Stimulated activated CD4-positive, alpha-beta T cell treated with anti-CD3 and anti-CD28 coated beads, Interleukin-15, amount 100 ng/mL, for 24 hours (primary cell): ENCODE measurements around the gene RNU1-2.
A peak's percentile ranks its signal among the peaks of the same experiment; 100 is the strongest.
"Not testable (repeated sequence)": the region's sequence is repeated elsewhere in the genome, so short reads cannot be mapped to it uniquely, and the experiment has no call there.

Experiments used
- DNase-seq: peaks from one replicate; pipeline ENCODE4 v3.0.0-alpha.2; 2020

Gene RNU1-2

DNA sequence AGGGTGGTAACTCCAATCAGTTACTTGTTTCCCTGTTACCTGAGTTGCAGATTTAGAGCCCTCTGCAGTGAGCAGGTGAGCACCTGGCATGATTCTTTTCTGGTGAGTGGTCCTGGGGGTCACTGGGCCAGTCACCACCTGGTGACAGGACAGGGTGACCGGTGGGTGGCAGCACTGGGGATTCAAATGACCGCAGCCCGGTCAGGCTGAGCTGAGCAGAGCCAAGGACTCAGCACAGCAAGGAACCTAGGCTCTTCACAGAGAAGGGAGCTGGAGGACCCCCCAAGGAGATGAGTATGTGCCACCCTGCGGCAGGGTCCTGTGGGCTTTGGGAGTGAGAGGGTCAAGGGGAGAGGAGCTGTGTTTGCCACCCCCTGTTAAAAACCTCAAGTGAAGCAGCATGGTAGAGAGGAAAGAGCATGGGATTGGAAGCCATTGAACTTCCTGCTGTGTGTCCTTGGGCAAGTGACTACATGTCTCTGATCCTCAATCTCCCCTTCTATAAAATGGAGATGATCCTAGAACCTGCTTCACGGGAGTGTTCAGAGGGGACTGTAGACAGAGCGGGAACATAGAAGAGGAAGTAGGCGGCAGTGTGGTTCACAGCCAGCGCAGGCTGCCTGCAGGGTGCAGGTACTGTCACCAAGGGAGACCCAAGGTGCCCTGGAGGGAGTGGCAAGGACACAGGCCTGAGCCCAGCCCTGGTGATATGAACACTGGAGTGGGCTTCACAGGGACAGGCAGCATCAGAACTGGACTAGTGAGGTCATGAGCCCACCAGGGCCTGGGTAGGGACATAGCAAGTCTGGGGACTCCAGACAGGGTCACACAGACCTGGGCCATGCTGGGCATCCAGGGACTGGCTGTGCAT lies 16.3 kb downstream of the RNU1-2 start:
- DNase-seq, result not testable (repeated sequence)

DNA sequence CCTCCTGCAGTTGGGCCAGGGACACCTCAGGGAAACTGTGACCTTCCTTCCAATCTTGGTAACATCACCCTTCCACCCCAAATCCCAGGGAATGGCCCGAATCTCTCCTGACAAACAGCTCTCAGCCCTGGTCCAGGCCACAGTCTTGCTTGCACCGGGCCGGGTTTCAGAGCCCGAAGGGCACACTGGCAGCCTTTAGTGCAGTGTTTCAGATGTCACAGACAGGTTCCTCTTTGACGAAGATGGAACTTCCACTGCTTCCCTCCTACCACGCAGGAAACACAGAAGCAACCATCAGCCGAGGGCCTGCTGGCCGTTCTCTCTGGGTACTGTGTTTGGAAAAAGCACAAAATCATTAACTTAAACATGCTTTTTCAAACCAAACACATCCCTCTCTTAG lies 17.0 kb downstream of the RNU1-2 start:
- not testable (repeated sequence) for DNase-seq

DNA sequence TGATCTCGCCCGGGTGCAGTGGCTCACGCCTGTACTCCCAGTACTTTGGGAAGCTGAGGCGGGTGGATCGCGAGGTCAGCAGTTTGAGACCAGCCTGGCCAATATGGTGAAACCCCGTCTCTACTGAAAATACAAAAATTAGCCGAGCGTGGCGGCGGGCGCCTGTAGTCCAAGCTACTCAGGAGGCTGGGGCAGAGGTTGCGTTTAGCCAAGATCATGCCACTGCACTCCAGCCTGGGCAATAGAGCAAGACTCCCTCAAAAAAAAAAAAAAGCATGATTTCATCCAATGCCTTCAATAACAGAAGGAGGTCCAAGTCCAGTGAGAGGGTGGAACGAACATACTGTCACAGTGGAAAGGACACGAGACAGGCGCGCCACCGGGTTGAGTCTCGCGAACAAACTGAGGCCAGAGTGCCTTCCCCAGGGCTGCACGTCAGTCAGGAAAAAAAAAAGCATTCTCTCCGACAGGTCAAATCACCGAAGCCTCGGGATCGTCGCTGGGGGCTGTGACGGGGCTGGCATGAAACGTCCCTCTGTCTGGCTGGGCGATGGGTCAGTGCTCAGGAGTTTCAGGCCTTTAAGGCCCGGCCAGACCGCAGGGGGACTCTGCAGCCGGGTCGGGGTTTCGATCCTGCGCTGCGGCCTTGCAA lies 17.5 kb downstream of the RNU1-2 start:
- DNase-seq, result peak; percentile 14

DNA sequence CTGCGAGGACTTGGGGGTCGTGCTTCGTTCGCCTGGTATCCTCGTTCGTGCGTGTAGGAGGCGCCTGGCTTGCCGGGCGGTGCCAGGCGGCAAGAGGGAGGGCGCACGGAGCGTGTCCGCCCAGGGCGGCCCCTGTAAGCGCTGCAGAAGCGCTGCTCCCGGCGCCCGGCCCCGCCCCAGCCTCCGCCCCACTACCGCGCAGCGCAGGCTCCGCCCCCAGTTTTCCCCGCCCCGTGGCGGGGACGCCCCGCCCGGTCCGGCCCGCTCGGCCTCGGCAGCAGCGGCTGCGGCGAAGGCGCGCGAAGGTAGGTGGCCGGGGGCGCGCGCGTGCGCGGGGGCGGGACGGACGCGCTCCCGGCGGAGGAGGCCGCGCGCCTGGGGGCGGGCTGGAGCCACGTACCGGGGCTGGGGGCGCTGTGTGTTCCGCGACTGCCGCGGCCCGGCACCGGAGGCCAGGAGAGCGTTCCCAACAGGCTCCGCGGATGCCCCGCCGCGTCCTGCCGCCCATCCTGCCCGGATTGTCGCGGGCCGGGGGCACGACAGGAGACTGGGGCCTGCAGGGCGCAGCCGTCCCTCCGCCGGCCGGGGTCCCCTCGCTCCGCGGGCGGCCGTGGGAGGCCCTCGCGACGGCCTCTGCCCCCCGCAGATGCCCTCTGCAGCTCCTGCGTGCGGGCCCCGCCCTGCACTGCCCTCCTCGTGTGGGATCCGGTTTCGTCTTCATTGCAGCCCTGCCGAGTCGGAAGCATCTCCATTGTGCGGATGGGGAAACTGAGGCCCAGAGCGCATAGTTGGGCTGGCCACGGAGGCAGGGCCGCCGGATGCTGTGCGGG lies 18.3 kb downstream of the RNU1-2 start:
- DNase-seq, result peak; percentile 97

DNA sequence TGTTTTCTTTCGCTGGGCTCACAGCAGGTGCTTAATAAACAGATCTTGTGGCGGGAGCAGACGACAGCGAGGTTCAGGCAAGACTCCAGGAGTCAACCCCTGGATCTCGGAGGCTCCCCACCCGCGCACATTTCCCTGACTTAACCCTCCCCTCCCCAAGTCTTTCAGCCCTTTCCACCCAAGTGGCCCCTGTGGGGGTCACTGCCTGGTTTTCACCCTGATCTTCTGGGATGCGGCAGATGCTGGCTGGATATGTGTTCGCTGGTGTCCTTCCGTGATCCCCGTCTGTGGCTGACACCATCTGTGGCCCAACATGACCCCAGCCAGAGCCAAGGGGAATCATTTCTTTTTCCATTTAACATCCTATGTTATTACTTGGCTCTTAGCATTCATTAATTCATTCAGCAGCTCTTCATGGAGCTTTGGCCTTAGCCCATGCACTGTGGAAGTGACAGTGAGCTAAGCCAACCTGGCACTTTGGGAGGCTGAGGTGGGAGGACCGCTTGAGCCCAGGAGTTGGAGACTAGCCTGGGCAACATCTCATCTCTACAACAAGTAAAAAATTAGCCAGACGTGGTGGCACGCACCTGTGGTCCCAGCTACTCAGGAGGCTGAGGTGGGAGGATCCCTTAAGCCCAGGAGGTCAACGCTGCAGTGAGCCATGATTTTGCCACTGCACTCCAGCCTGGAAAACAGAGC lies 19.3 kb downstream of the RNU1-2 start:
- DNase-seq, result not testable (repeated sequence)

DNA sequence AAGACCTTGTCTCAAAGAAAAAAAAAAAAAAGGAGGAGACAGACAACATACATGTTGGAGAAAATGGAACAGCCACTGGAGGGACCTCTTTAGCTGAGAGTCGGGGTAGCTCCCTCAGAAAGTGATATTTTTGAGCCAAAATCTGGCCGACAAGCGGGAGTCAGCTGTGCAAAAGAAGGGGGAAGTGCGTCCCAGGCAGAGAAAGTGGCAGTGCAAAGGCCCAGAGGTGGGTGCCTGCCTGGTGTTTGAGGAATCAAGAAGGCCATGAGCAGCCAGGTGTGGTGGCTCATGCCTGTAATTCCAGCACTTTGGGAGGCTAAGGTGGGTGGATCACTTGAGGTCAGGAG lies 19.8 kb downstream of the RNU1-2 start:
- no peak for DNase-seq

DNA sequence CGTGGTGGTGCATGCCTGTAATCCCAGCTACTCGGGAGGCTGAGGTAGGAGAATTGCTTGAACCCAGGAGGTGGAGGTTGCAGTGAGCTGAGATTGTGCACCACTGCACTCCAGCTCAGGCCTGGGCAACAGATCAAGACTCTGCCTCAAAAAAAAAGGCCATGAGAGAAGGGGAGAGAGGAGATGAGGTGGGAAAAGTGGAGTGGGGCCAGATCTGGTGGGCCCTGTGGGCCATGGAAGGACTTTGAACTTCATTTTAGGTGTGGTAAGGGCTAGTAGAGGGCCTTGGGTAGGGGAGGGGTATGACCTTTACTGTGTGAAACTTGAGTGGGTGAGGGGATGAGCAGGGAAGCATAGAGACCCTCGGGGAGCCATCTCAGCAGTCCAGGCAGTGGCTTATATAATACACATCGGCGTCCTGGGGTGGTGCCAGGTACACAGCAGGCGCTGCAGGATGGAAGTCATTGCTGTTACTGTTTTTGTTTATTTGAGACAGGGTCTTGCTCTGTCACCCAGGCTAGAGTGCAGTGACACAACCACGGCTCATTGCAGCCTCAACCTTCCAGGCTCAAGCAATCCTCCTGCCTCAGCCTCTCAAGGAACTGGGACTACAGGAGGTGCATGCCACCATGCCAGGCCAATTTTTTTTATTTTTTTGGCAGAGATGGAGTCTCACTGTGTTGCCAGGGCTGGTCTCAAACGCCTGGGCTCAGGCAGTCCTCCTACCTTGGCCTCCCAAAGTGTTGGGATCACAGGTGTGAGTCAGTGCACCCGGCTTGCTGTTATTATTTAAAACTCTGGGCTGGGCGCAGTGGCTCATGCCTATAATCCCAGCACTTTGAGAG lies 20.5 kb downstream of the RNU1-2 start:
- DNase-seq, result not testable (repeated sequence)

DNA sequence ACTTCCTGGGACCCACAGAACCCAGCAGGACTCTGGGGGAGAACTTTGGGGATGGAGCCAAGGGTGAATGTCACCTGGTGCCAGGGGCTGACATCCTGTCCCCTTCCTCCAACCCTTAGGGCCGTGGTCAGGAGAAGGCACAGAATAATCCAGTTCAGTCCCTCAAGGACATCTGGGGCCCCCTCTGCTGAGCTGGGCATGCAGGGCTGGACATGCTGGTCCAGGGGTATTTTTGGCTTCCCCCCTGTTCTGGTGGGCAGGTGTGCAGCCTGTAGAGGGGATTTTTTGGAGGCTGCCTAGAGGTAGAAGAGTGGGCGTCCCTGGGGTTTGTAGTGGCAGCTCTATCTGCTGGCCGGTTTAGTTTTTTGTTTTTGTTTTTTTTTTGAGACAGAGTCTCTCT lies 22.6 kb downstream of the RNU1-2 start:
- DNase-seq, result no peak

DNA sequence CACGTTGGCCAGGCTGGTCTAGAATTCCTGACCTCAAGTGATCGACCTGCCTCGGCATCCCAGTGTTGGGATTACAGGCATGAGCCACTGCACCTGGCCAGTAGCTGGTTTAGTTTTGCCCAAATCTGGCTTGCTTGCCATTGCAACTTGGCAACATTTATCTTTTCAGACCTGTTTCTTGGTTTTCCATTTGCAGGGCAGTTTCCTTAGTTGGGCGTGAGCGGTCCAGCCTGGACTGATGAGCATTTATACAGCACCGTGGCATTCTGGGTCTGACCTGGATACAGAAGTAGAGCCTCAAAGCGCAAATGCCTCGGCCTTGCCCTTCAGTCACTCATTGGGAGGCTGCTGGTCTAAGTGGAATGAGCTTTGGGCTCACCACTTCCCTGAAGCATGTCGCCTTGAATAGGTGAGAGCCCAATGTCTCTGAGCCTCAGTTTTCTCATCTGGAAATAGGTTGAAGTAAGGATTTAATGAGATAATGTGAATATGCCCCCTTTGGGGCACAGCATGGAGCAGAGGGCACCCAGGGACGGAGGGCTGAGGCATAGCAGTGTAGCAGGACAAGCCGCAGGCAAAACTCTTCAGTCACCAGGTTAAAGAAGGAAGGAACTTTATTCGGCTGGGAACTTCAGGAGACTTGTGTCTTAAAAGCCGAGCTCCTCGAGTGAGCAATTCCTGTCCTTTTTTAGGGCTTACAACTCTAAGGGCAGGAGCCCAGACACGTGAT lies 23.3 kb downstream of the RNU1-2 start:
- DNase-seq, result not testable (repeated sequence)

DNA sequence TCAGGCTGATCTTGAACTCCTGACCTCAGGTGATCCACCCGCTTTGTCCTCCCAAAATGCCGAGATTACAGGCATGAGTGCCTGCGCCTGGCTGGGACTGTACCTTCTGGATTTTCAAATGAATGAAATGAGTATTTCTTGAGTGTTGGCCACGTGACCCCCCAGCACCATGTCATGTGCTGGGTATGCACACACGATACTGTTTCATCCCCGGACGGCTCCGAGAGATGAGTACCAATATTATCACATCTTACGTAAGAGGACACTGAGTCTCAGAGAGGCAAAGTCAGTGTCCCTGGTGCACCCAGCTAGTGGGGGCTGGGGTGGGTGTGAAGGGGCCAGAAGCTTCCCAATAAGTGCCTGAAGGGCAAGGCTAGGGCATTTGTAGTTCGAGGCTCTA lies 25.2 kb downstream of the RNU1-2 start:
- no peak for DNase-seq

DNA sequence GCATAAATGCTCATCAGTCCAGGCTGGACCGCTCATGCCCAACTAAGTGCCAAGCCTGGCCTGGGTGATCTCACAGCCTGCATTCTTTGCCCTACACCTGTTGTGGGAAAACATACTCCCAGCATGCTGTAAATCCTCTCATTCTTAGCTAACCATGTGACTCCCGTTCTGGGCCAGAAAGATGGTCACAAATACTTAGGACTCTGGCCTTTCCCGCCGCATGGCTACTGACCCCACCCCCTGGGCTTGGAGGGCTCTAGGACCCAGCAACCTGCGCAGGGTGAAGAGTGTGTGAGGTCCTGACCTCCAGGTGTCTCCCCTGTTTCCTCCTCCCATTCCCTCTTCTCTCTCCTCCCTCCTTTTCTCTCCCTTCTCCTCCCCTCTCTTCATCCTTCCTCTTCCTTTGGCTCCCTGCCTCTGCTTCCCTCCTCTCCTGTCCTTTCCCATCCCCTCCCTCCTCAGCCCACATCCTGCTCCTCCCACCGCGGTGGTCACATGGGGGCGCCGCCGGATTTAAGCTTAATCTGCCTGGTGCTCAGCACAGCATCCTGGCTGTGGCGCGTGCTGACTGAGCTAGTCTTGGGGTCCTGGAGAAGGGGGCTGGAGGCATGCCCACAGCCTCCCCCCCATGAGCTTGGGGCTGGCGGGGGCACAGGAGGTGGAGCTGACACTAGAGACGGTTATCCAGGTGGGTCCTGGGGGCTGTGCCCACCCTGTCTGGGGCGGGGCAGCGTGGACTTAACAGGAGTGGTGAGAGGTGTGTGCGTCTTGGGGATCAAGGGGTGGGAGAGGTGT lies 25.8 kb downstream of the RNU1-2 start, which contains the start of gene CROCC:
Gene CROCC, plus strand, starts transcription at position 541 of the 795 bp plus-strand sequence. Its CDS starts 88 bp downstream, at position 629.
- peak; percentile 62 for DNase-seq

DNA sequence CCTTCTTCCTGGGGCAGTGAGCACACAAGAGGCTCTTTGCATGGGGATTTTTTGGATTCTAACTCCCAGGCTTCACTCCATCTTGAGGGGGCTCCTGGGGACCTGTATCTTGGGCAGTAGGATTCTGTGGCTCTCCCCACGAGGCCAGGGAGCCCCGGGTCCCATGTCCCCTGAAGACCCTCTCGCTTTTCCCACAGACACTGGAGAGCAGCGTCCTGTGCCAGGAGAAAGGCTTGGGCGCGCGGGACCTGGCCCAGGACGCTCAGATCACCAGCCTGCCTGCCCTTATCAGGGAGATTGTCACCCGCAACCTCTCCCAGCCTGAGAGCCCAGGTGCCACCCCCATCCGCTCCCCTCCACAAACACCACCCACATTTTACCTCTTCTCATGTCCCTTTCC lies 26.7 kb downstream of the RNU1-2 start:
- no peak for DNase-seq

DNA sequence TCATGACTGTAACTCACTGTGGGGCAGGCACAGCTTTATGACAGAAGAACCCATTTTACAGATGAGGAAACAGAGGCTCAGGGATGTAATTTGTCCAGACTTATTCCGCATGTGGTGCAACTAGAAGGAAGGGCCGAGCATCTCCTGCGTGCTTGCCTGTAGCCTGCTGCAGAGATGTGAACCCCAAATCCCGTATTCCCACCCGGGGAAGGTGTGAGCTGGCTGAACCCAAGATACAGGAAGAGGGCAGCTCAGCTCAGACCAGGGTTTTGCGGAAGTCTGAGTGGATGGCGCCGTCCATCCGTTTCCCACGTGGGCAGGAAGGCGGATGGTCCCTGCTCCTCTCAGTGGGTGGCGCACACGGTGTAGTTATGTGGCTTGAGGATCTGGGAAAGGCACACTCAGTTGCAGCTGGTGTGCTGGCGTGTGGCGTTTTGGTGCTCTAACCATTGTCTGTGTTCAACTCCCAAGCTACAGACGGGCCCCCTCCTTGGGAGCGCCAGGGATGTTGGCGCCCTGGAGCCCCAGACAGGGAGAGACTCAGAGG lies 27.2 kb downstream of the RNU1-2 start:
- no peak for DNase-seq

DNA sequence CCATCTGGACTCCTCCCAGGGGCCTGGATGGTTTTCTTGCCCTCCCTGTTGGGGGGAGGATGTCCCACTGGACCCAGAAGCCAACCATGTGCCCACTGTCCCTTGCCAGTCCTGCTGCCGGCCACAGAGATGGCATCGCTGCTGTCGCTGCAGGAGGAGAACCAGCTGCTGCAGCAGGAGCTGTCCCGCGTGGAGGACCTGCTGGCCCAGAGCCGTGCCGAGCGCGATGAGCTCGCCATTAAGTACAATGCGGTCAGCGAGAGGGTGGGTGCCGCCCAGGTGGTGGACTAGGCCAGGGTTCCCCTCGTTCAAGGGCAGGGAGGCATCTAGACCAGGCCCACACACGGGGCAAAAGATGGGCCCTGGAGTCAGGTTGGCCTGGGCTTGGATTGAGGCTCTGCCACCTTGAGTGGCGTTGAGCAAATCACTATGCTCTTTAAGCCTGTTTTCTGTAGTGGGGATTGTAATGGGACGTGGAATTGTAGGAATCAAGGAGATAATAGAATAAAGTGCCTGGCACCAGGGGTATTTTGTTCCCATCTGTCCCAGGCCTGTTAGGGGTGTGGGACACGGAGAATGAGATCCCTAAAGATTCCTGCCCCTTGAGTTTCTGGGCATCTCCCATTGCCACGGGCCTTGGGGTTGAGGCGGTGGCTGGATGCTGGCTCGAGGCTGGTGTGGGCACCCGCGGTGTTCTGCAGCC lies 28.6 kb downstream of the RNU1-2 start:
- no peak for DNase-seq

DNA sequence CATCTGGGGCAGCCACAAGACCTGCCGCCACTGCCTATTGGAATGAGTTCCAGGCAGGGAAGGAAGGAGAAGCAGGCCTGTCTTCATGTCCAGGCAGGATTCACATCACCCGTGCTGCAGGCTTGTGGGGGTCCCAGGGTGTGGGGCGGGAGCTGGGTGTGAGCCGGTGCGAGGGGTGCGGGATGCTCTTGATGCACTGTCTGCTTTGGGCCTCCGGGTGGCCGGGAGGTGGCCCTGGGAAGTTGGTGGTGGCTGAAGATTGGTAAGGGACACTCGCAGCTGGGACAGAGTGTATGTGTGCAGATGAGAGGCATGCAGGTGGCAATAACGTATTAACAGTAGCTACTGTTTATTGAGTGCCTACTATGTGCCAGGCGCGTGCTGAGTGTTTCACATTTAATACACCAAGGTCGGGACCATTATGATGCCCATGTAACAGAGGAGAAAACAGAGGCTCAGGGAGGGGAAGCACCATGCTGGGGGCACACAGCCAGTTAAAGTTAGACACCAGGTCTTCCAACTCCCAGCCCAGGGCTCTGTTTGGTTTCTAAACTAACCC lies 29.2 kb downstream of the RNU1-2 start:
- no peak for DNase-seq

DNA sequence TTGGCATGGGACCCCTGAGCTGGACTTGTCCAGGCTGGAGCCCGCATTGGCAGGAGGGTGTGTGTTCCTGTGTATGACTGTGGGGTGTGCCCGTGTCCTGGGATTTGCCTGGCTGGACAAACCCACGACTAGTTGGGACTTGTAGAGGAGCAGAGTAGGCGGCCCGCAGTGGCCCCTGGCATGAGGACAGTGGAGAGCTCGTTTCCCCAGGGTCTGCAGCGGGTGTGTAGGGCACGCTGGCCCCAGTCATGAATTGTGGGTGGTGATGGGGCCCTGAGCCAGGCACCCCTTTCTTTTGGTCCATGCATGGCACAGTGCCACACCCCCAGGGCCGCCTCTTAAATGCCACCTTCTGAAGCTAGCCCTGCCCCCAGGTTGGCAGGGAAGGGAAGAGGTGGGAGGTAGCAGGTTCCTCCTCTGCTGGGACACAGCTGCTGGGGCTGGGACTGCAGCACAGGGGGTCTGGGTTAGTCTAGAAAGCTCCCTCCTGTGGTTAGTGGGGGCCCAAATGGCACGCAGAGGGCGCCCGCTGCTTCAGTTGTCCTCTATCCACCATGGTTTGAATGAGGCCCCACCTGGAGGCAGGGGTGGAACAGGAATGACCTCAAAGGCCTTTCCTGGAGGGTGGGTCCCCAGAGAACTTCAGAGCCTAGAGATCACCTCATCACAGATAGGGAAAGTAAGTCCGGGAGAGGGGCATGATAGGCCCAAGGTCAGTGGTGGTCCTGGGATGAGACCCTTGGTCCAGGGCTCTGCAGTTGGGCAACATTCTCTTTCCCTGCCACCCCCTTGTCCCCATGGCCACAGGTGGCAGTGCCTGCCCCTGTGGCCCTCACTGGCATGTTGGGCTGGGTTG lies 30.1 kb downstream of the RNU1-2 start:
- DNase-seq, result no peak

DNA sequence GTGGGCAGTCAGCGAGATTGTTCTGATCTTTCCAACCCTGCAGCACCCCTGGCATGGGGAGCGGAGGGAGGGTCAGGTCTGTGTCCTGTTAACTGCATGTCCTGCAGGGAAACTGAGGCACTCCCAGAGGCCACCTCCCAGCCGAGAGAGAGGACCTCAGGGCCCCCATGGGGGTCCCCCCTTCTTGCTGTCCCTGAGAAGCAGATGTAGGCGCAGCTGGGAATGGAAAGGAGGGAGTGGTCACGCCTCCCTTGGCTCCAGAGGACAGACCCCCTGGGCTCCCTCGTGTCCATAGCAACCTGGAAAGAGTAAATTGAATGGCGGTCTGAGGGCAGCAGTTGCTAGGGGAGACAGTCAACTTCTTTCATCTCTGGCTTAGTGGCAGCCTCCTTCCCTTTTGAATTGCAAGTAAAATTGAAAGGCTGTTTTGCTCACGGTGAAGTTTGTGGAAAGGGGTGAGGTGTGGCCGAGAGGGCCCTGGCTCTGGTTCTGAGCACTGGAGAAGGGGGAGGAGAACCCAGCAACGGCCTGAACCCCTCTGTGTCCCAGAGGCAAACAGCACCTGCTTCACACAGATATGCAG lies 30.8 kb downstream of the RNU1-2 start:
- DNase-seq, result no peak

DNA sequence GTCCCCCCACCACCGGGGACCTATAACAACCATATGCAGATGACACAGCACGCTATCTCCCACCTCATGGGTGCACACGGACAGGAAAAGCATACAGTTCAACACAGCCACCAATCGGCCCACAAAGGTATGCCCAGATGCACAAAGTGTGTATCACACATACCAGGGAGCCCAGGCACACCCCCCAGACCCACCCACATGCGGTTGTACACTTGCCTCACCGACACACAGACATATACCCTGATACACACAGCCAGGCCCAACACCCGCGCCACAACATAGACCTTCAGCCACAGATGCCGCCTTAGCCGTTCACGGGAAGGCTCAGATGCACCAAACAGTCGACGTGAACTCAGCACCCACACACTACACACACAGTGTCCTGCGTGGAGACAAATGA lies 31.5 kb downstream of the RNU1-2 start:
- no peak for DNase-seq
